ENCODE measurements around the gene VKORC1. TPM values are rescaled to one million over a fixed set of nuclear protein-coding genes. Genes with fewer than 3 reads are reported as not detected.

Gene VKORC1
- total and polyA plus RNA-seq, 2 of the 4 experiments (the other 2 are of a cell fraction): 65.2 to 317 TPM

DNA sequence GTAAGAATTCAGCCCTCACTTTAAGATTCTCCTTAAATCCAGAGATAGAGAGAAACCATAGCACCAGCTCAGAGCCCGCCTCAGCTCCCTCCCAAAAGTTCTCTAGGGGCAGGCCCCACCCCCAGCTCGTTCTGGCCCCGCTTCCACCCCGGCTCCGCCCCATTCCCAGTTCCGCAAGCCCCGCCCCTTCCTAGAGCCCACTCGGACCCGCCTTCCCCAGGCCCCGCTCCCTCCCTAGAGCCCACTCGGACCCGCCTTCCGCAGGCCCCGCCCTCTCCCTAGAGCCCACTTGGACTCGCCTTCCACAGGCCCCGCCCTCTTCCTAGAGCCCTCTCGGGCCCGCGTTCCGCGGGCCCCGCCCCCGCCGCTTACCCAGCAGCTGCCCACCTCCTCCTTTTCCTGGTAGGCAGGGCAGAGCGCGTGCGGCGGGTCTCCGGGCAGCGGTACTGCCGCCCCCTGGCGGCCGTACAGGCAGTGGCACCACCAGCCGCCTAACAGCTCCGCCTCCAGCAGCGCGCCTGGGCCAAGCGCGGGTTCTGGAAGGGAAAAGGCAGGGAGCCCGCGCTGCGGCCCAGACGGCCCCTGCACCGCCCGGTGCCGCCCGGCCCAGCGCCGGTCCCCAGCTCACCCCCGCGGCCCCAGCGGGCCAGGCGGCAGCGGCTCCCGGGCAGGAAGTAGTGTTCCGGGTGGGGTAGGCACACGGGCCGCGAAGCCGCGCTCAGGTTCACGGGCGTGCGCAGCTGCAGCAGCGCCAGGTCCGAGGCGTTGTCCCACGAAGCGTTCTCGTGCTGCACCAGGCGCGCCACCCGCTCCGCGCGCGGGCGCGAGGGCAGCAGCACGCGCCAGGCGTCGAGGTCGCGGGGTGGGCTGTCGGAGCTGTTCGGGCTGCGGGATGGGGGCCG lies 47.8 kb upstream of the VKORC1 start (continued):
- TF ChIP-seq CTCF (conservative IDR thresholded peaks at IDR 0.05; ENCODE audit: low read depth, low read length): peak; percentile 98
- TF ChIP-seq NFE2L2 (IDR thresholded peaks at IDR 0.05; ENCODE audit: low read depth, low read length): no peak
- peak; percentile 78 for TF ChIP-seq BHLHE40 (IDR thresholded peaks at IDR 0.05; ENCODE audit: low read depth, low read length)
- no peak for TF ChIP-seq RCOR1 (IDR thresholded peaks at IDR 0.05; ENCODE audit: insufficient replicate concordance, low read length)
